HepG2 (cell line): Measurements from ENCODE around the gene CCDC30. TPM values are rescaled to one million over a fixed set of nuclear protein-coding genes. Genes with fewer than 3 reads are reported as not detected.

ENCODE experiments used
- ATAC-seq: fragments of 200-7000 bp; cut with Tn5 transposase; 3 replicates; pipeline ENCODE4 v1.9.1; 2020; ENCODE audit warnings: mild to moderate bottlenecking, moderate library complexity
- BruUV-seq: library from RNA; stranded (reverse); fragments of 400-500 nt; replicated peaks from 2 replicates; lab custom pipeline; 2021; lab: Mats Ljungman, UMichigan
- CTCF ChIA-PET: fragments of 300-600 bp; formaldehyde crosslinking; extraction: SDS; loops from one replicate; lab custom pipeline; 2021; ENCODE audit warnings: low total read pairs, inconsistent platforms, low intra/inter-chr PET ratio; lab: Yijun Ruan, JAX
- POLR2A ChIA-PET: fragments of 350-600 bp; sonication (Branson Sonifier 250); formaldehyde crosslinking; loops from one replicate; lab custom pipeline; 2020; ENCODE audit warnings: antibody characterized with exemption, inconsistent platforms; lab: Yijun Ruan, JAX
- DNase-seq: peaks from one replicate; pipeline ENCODE4 v3.0.0-alpha.2; 2015; ENCODE audit warnings: low spot score
- FAIRE-seq: peaks from 3 replicates; lab custom pipeline; 2011; peaks lifted over from hg19 to GRCh38; lab: Jason Lieb, UNC
- H2AFZ ChIP-seq: one replicate; pipeline ENCODE4 v1.6.1; 2011; ENCODE audit warnings: low read length, inconsistent platforms
- H3K27ac ChIP-seq: fragments of 300-600 bp; 3 replicates; pipeline ENCODE4 v1.8.0; 2011; ENCODE audit warnings: mixed run types, mild to moderate bottlenecking, mixed read lengths, low read length, inconsistent platforms; ENCODE audit not compliant: insufficient read depth; ENCODE audit errors: extremely low read length
- H3K27me3 ChIP-seq, 2 experiments: fragments of 200-600 bp in 1 of 2; 2 replicates in 1 of 2; 3 replicates in 1 of 2; pipeline versions ENCODE4 v1.6.0 to v1.8.0; 2011; ENCODE audit warnings: low read length in 2 of 2, mild to moderate bottlenecking in 2 of 2, moderate library complexity in 2 of 2, inconsistent platforms in 1 of 2; ENCODE audit not compliant: insufficient read depth in 2 of 2, control insufficient read depth in 1 of 2
- H3K36me3 ChIP-seq, 2 experiments: fragments of 200-600 bp in 1 of 2; replicated peaks in 1 of 2; 2 replicates in 1 of 2; 3 replicates in 1 of 2; pipeline versions ENCODE4 v1.5.1 to v1.8.0; 2011; ENCODE audit warnings: low read length in 2 of 2, inconsistent platforms in 1 of 2; ENCODE audit not compliant: insufficient read depth in 2 of 2, control insufficient read depth in 1 of 2
- H3K4me1 ChIP-seq: 2 replicates; pipeline ENCODE4 v1.5.1; 2012; ENCODE audit warnings: low read length, inconsistent platforms; ENCODE audit not compliant: insufficient read depth
- H3K4me2 ChIP-seq: 2 replicates; pipeline ENCODE4 v1.6.0; 2011; ENCODE audit warnings: low read depth, low read length, inconsistent platforms
- H3K4me3 ChIP-seq, 3 experiments: fragments of 200-600 bp in 1 of 3; sonication (generic), shearing (Covaris generic) in 1 of 3; replicated peaks in 1 of 3; 2 replicates each; pipeline ENCODE4 v1.5.1; 2011 to 2016; ENCODE audit warnings: low read length in 3 of 3, inconsistent platforms in 2 of 3, low read depth in 2 of 3, mild to moderate bottlenecking in 2 of 3, control low read depth in 1 of 3, mixed read lengths in 1 of 3; ENCODE audit not compliant: insufficient read depth in 1 of 3
- H3K79me2 ChIP-seq: one replicate; pipeline ENCODE4 v1.6.1; 2011; ENCODE audit warnings: low read length, inconsistent platforms; ENCODE audit not compliant: insufficient read depth
- H3K9ac ChIP-seq: 2 replicates; pipeline ENCODE4 v1.6.0; 2011; ENCODE audit warnings: mild to moderate bottlenecking, low read depth, low read length, inconsistent platforms; ENCODE audit not compliant: insufficient read depth
- H3K9me3 ChIP-seq: 2 replicates; pipeline ENCODE4 v1.5.1; 2012; ENCODE audit warnings: mild to moderate bottlenecking, low read length
- H4K20me1 ChIP-seq: 2 replicates; pipeline ENCODE4 v1.6.0; 2011; ENCODE audit warnings: inconsistent platforms, mild to moderate bottlenecking, low read length, moderate library complexity; ENCODE audit not compliant: insufficient read depth
- EHMT2 ChIP-seq: fragments of 200-600 bp; sonication (generic); IDR thresholded peaks from 2 replicates; pipeline ENCODE4 v1.7.0; 2017; ENCODE audit warnings: antibody characterized with exemption, low read depth, low read length, borderline replicate concordance
- HOXA5 ChIP-seq: sonication (generic); formaldehyde crosslinking; IDR thresholded peaks from 2 replicates; pipeline ENCODE4 v1.4.0; 2020; ENCODE audit warnings: missing genetic modification reagents
- IRF2 ChIP-seq: IDR thresholded peaks from 2 replicates; pipeline ENCODE4 v1.6.1; 2018; ENCODE audit warnings: missing genetic modification reagents, missing compliant biosample characterization
- MAZ ChIP-seq, 2 experiments: sonication (generic) in 1 of 2; formaldehyde crosslinking in 1 of 2; IDR thresholded peaks; 2 replicates each; pipeline versions ENCODE4 v1.5.0 to v1.6.1; 2012 to 2020; ENCODE audit warnings: low read depth in 2 of 2, mild to moderate bottlenecking in 2 of 2, borderline replicate concordance in 1 of 2, improper control_type of control experiment in 1 of 2, low read length in 1 of 2, missing genetic modification reagents in 1 of 2, moderate library complexity in 1 of 2
- MEIS1 ChIP-seq: sonication (generic); formaldehyde crosslinking; IDR thresholded peaks from 2 replicates; pipeline ENCODE4 v1.9.0; 2021; ENCODE audit warnings: mild to moderate bottlenecking, missing genetic modification reagents, moderate library complexity, borderline replicate concordance
- NCOR1 ChIP-seq: fragments of 200-600 bp; sonication (generic); IDR thresholded peaks from 2 replicates; pipeline ENCODE4 v1.7.0; 2017; ENCODE audit warnings: antibody characterized with exemption, low read length, borderline replicate concordance
- POLR2AphosphoS5 ChIP-seq: IDR thresholded peaks from 2 replicates; pipeline ENCODE4 v1.6.1; 2012; ENCODE audit warnings: low read depth, low read length
- SMYD3 ChIP-seq: sonication (generic); formaldehyde crosslinking; IDR thresholded peaks from 2 replicates; pipeline ENCODE4 v1.8.1; 2023; ENCODE audit warnings: mild to moderate bottlenecking, missing genetic modification reagents
- TFE3 ChIP-seq: IDR thresholded peaks from 2 replicates; pipeline ENCODE4 v1.6.1; 2016
- TOPORS ChIP-seq: sonication (generic); formaldehyde crosslinking; IDR thresholded peaks from 2 replicates; pipeline ENCODE4 v1.8.0; 2023; ENCODE audit warnings: mild to moderate bottlenecking, missing genetic modification reagents
- ZMAT3 ChIP-seq: sonication (generic); formaldehyde crosslinking; conservative IDR thresholded peaks from 2 replicates; pipeline ENCODE4 v1.7.0; 2021; ENCODE audit warnings: missing genetic modification reagents
- ZNF256 ChIP-seq: sonication (generic); formaldehyde crosslinking; conservative IDR thresholded peaks from 2 replicates; pipeline ENCODE4 v1.4.0; 2020; ENCODE audit warnings: missing genetic modification reagents
- ZNF558 ChIP-seq: sonication (generic); formaldehyde crosslinking; IDR thresholded peaks from 2 replicates; pipeline ENCODE4 v1.9.0; 2022; ENCODE audit warnings: mild to moderate bottlenecking, missing genetic modification reagents, borderline replicate concordance
- ZNF619 ChIP-seq: sonication (generic); formaldehyde crosslinking; IDR thresholded peaks from 2 replicates; pipeline ENCODE4 v1.4.0; 2020; ENCODE audit warnings: mild to moderate bottlenecking, missing genetic modification reagents
- ZXDC ChIP-seq: sonication (generic); formaldehyde crosslinking; IDR thresholded peaks from 2 replicates; pipeline ENCODE4 v1.5.0; 2020; ENCODE audit warnings: mild to moderate bottlenecking, missing genetic modification reagents
- WGBS: methylation state at CpG from one replicate; pipeline ENCODE4 v1.1.6; 2017; ENCODE audit warnings: low lambda C conversion rate; 5-methylcytosine and 5-hydroxymethylcytosine counted together
- in situ Hi-C: cut with HindIII; loops from 2 replicates; pipeline ENCODE4 v1.10.0; 2017; ENCODE audit warnings: low pct_unique_long_range_greater_than_20kb; ENCODE audit not compliant: extremely low pct_ligation_motif_present
- intact Hi-C: fragments of 100-400 bp; cut with micrococcal nuclease; formaldehyde crosslinking; loops from one replicate; pipeline ENCODE4 v1.10.0; 2022; ENCODE audit not compliant: unreplicated experiment
- polyA plus RNA-seq, 8 experiments: library from polyadenylated mRNA; depleted of rRNA in 3 of 8; stranded (reverse) in 7 of 8; unstranded in 1 of 8; fragments of >200 nt; fragmentation: Illumina TruSeq in 4 of 8; extraction: Trizol in 4 of 8; gene quantifications; 2 replicates each; pipeline versions ENCODE4 v1.2.1 to v1.2.3, GENCODE V29; 2011 to 2016; ENCODE audit warnings: low read depth in 4 of 8, missing spikeins in 1 of 8, mixed read lengths in 1 of 8; ENCODE audit not compliant: insufficient read depth in 1 of 8
- total RNA-seq, 5 experiments: library from RNA; depleted of rRNA; stranded (reverse); fragments of >200 nt; fragmentation: Illumina TruSeq; extraction: Trizol; gene quantifications; 2 replicates each; pipeline ENCODE4 v1.2.3, GENCODE V29; 2016; ENCODE audit warnings: low read depth in 1 of 5
- TF ChIP-seq, protein P1 (sequence below): sonication (generic); formaldehyde crosslinking; IDR thresholded peaks from 2 replicates; pipeline ENCODE4 v1.5.0; 2020; ENCODE audit warnings: missing genetic modification reagents

CCDC30 gene
- total and polyA plus RNA-seq, 2 of the 13 experiments (the other 11 are each of a cell fraction or from before 2014, with no cell fraction given), result 0.25 to 0.77 TPM

DNA sequence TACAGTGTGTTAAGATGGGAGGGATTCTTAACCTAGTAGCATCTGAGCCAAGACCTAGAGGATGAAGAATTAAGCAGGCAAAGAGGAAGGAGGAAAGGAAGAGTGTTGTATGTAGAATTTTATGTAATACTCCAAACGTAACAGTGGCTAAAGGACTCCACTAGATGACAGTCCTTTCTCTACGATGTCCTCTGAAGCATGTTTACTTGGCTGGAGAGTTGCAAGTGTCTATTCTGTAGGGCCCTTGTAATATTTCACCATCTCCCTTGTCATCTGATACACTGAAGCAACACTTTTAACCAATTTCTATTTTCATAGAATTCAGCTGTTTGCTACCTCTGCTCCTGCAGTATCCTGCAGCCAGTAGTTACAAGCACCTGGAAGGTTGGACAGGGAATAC, 217.0 kb downstream of the CCDC30 start (continued):
- no peak for TF ChIP-seq ZXDC (CRISPR knock-in tag)
- TF ChIP-seq EHMT2, result no peak
- TF ChIP-seq MEIS1 (CRISPR knock-in tag), result no peak

DNA sequence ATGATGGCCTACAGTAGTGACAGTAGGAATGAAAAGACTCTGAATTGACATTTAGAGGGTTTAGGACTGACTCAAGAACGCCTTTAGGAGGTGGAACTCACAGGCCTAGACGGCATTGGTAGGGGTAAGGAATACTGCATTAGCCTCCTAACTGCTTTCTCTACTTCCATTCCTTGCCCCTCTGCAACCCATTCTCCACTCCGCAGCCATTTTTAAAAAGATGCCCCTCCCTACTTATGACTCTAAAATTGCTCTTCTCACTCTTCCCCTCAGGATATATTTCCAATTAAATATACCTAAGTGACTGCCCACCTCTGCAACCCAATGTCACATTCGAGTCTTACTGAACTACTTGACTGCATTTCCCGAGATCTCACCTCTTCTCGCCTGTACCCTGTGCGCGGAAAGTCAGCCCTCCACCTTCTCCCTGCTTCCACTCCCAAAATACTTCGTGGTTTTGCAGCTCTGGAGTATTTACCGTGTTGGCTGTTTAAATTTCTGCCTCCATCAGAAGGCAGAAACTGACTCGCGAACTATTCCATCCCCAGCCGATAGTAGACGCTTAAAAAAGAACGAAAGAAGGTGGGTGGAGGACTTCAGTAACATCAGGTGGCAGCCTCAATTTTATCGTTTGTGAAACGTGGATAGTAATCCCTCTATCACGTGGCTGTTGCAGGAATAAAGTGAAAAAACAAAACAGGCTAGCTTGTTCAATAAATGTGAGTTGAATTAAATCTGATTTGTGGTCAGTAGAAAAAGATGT, 218.0 kb downstream of the CCDC30 start:
- FAIRE-seq (peak; percentile 51), DNase-seq (no peak), ATAC-seq (no peak)
- H2AFZ ChIP-seq, result no peak overlapping the region
- H3K9me3 ChIP-seq, result no peaks in the 10 kb centered on the region
- ChIA-PET POLR2A (interaction anchor here (1.3 to 5.3 kb wide), 6 partner anchors 11 to 86 kb away, joined by 3 to 51 read pairs (median 12); partner anchors contain the start of genes C1orf50, P3H1 and PPIH), CTCF (interaction anchor here (1.1 kb wide), 1 partner anchor 66 kb away, joined by 3 read pairs; no protein-coding TSS in a partner anchor)
- in situ Hi-C loops (no loop called here), intact Hi-C loops (no loop called here)
- BruUV-seq, result TSS peak; percentile 95
- H4K20me1 ChIP-seq, result peaks cover 30% of the 10 kb centered on the region
- H3K4me3 ChIP-seq, result peak overlapping the region; percentile 76 to 86 (median 84)
- 15% methylated on average over 18 of the region's 18 CpGs for WGBS
- peak overlapping the region; percentile 92 for H3K4me2 ChIP-seq
- H3K4me1 ChIP-seq, result peaks cover 38% of the 10 kb centered on the region
- peak overlapping the region; percentile 95 for H3K27ac ChIP-seq
- H3K9ac ChIP-seq, result peak overlapping the region; percentile 97
- no peaks in the 10 kb centered on the region; a peak in 3 of 5 replicates for H3K36me3 ChIP-seq
- H3K79me2 ChIP-seq, result peaks cover 53% of the 10 kb centered on the region
- no peaks in the 10 kb centered on the region; a peak in 1 of 5 replicates for H3K27me3 ChIP-seq
- 0 out of 2 replicates have a peak, but pooled peaks have one; percentile 4 for TF ChIP-seq TFE3 (CRISPR knock-in tag)
- no peak for TF ChIP-seq ZNF256 (CRISPR knock-in tag)
- 0 out of 2 replicates have a peak, but pooled peaks have one; percentile 43 for TF ChIP-seq HOXA5 (CRISPR knock-in tag)
- TF ChIP-seq SMYD3, result 0 out of 2 replicates have a peak, but pooled peaks have one; percentile 33
- TF ChIP-seq NCOR1, result no peak
- TF ChIP-seq ZNF558, result 0 out of 2 replicates have a peak, but pooled peaks have one; percentile 57
- 0 out of 2 replicates have a peak, but pooled peaks have one; percentile 46 for TF ChIP-seq TOPORS (CRISPR knock-in tag)
- TF ChIP-seq, protein P1, sequence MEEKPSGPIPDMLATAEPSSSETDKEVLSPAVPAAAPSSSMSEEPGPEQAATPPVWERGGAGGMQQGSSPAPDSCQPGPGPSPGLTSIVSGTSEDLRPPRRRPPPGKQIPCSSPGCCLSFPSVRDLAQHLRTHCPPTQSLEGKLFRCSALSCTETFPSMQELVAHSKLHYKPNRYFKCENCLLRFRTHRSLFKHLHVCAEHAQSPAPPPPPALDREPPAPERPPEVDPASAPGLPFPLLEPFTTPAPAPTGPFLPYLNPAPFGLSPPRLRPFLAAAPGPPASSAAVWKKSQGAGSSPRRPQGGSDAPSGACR (CRISPR knock-in tag), result peak; percentile 21; the same call in 1 of the 2 replicates
- no peak for TF ChIP-seq IRF2 (CRISPR knock-in tag)
- TF ChIP-seq ZNF619 (CRISPR knock-in tag), result no peak
- TF ChIP-seq ZMAT3 (CRISPR knock-in tag), result 0 out of 2 replicates have a peak, but pooled peaks have one; percentile 18
- TF ChIP-seq MAZ (IDR thresholded peaks at IDR 0.05; ENCODE audit: borderline replicate concordance, low read depth, low read length), result no peak
- TF ChIP-seq MAZ (CRISPR knock-in tag; IDR thresholded peaks at IDR 0.05; ENCODE audit: low read depth), result 0 out of 2 replicates have a peak, but pooled peaks have one; percentile 13
- TF ChIP-seq POLR2AphosphoS5, result peak; percentile 17; the same call in 1 of the 2 replicates
